Measurements from ENCODE around the gene CREBBP. TPM values are rescaled to one million over a fixed set of nuclear protein-coding genes. Genes with fewer than 3 reads are reported as not detected.

Gene CREBBP
- total and polyA plus RNA-seq, 7 donors, result 5.4 to 85.3 (median 39.5) TPM

GRCh38 chr16:3858801-3859200 lies 21.7 kb downstream of the CREBBP start:
- intact Hi-C loops (cut with DNase I), result loop anchor here (5.0 kb wide), 1 partner anchor 56 kb away; no protein-coding TSS in a partner anchor
- no peak for TF ChIP-seq POLR2AphosphoS5 (IDR thresholded peaks at IDR 0.05)
- no peak for TF ChIP-seq POLR2A (IDR thresholded peaks at IDR 0.05)
- TF ChIP-seq, protein P1, sequence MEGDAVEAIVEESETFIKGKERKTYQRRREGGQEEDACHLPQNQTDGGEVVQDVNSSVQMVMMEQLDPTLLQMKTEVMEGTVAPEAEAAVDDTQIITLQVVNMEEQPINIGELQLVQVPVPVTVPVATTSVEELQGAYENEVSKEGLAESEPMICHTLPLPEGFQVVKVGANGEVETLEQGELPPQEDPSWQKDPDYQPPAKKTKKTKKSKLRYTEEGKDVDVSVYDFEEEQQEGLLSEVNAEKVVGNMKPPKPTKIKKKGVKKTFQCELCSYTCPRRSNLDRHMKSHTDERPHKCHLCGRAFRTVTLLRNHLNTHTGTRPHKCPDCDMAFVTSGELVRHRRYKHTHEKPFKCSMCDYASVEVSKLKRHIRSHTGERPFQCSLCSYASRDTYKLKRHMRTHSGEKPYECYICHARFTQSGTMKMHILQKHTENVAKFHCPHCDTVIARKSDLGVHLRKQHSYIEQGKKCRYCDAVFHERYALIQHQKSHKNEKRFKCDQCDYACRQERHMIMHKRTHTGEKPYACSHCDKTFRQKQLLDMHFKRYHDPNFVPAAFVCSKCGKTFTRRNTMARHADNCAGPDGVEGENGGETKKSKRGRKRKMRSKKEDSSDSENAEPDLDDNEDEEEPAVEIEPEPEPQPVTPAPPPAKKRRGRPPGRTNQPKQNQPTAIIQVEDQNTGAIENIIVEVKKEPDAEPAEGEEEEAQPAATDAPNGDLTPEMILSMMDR (IDR thresholded peaks at IDR 0.05), result no peak
- TF ChIP-seq EP300 (IDR thresholded peaks at IDR 0.05), result no peak
- DNase-seq, result no peak
- Histone ChIP-seq H3K4me1 (peaks cover 0 to 97% (median 85%) of the 10 kb centered on the region in 4 donors), H3K27ac (peak overlapping the region in 2 of 4 donors; percentile 2 to 66), H3K36me3 (no peaks in the 10 kb centered on the region), H3K9me3 (no peaks in the 10 kb centered on the region), H3K27me3 (no peaks in the 10 kb centered on the region), H3K4me3 (no peak overlapping the region)

DNA sequence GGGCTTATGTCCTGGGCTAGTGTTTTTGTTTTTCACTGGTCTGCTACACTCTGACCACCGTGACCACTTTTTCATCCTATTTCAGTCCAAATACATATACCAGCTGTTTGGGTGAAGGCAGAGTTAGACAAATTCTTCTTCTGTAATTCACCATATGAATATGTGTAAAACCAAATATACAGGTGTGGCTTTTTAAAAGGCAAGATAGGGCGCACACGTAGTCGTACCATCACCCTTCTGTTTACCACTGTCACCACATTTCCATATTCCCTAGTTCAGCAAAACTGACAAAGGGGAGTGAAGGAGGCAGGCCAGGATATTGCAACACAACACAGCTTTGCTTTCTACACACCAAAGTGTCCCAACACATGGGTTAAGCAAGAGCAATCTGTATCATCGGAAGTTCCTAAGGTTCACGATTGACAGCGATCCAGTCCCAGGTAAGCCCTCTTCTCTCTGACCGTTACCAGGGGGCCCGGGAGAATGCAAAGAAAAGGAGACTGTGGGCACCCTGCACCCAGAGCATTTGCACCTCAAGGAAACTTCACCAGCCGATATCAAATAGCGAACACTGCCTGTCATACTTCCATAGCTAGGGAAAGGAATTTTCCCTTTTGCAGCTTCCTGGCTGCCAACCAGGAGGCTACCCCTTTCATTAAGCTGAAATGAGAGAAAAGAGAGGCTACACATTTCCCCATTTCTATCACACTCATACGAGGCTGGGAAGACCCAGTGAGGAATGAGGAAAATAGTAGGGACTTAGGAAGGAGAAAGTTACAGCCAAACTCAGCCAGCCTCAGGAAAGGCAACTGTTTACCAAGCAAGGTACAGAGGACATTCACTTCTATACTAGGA lies 23.1 kb downstream of the CREBBP start:
- Histone ChIP-seq H3K27ac (peak overlapping the region; percentile 1 to 66 (median 46)), H3K27me3 (no peaks in the 10 kb centered on the region), H3K36me3 (no peaks in the 10 kb centered on the region), H3K4me1 (peaks cover 0 to 92% (median 76%) of the 10 kb centered on the region in 4 donors), H3K4me3 (no peak overlapping the region), H3K9me3 (no peaks in the 10 kb centered on the region)
- peak; percentile 80 for DNase-seq
- no peak for TF ChIP-seq POLR2A (IDR thresholded peaks at IDR 0.05)
- peak in 3 of 4 donors; percentile 36 to 72 (median 52) for TF ChIP-seq POLR2AphosphoS5 (IDR thresholded peaks at IDR 0.05)
- intact Hi-C loops (cut with DNase I), result loop anchor here (5.0 kb wide), 1 partner anchor 55 kb away; no protein-coding TSS in a partner anchor
- WGBS, 2 donors, result 66 to 73% methylated on average over 12 of the region's 12 CpGs

GRCh38 chr16:3856367-3857141 lies 24.0 kb downstream of the CREBBP start:
- Histone ChIP-seq H3K4me1 (peaks cover 0 to 85% (median 69%) of the 10 kb centered on the region in 4 donors), H3K4me3 (no peak overlapping the region), H3K9me3 (no peaks in the 10 kb centered on the region), H3K27ac (peak overlapping the region; percentile 1 to 66 (median 46)), H3K36me3 (no peaks in the 10 kb centered on the region), H3K27me3 (no peaks in the 10 kb centered on the region)
- 84 to 89% methylated on average over 6 of the region's 6 CpGs for WGBS, 2 donors
- intact Hi-C loops (cut with DNase I), result loop anchor here (5.0 kb wide), 1 partner anchor 54 kb away; no protein-coding TSS in a partner anchor
- DNase-seq, result no peak
- no peak for TF ChIP-seq POLR2A (IDR thresholded peaks at IDR 0.05)
- no peak for TF ChIP-seq EP300 (IDR thresholded peaks at IDR 0.05)
- TF ChIP-seq, protein P1 (IDR thresholded peaks at IDR 0.05), result no peak
- no peak for TF ChIP-seq POLR2AphosphoS5 (IDR thresholded peaks at IDR 0.05)

DNA sequence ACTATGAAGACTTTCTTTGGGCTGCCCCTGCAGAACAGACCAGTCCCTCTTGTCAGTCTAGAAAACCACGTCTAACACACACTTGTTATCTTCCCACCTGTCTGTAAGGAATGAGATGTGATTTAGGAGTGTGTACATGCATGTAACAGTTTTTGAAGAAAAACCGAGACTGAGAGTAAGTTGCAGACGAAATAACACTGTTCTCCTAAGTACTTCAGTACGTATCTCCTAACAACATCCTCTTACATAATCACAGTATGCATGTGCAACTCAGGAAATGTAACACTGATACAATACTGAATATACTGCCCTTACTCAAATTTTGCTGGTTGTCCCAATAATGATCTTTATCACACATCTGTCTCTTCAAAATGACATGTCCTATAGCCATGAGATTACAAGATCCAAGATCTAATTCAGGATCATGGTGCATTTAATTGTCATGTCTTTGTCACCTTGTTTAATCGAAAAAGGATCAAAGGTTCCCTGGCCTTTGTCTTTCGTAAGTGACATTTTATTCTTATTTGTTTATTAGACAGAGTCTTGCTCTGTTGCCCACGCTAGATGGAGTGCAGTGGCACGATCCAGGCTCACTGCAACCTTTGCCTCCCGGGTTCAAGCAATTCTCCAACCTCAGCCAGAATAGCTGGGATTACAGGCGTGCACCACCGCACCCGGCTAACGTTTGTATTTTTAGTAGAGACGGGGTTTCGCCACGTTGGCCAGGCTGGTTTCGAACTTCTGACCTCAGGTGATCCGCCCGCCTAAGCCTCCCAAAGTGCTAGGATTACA lies 25.6 kb downstream of the CREBBP start:
- Histone ChIP-seq H3K9me3 (no peaks in the 10 kb centered on the region), H3K27ac (peak overlapping the region in 2 of 4 donors; percentile 28 to 30), H3K27me3 (no peaks in the 10 kb centered on the region), H3K36me3 (peaks cover 0 to 8% (median 7%) of the 10 kb centered on the region in 4 donors), H3K4me1 (peaks cover 0 to 84% (median 69%) of the 10 kb centered on the region in 4 donors), H3K4me3 (no peak overlapping the region)
- DNase-seq, result no peak
- TF ChIP-seq POLR2AphosphoS5 (IDR thresholded peaks at IDR 0.05), result no peak
- TF ChIP-seq POLR2A (IDR thresholded peaks at IDR 0.05), result no peak
- no peak for TF ChIP-seq EP300 (IDR thresholded peaks at IDR 0.05)
- TF ChIP-seq, protein P1 (IDR thresholded peaks at IDR 0.05), result no peak
- WGBS, 2 donors, result 79 to 81% methylated on average over 19 of the region's 19 CpGs
- intact Hi-C loops (cut with DNase I), result loop anchor here (5.0 kb wide), 1 partner anchor 53 kb away; no protein-coding TSS in a partner anchor
